ENCODE measurements around the gene KCNIP4.

KCNIP4 gene

GRCh38 chr4:21454831-21455230, 493.7 kb downstream of the KCNIP4 start:
- DNase-seq (ENCODE audit: low read depth) = no peak

GRCh38 chr4:21454201-21454600, 494.4 kb downstream of the KCNIP4 start:
- no peak for DNase-seq (ENCODE audit: low read depth)

DNA sequence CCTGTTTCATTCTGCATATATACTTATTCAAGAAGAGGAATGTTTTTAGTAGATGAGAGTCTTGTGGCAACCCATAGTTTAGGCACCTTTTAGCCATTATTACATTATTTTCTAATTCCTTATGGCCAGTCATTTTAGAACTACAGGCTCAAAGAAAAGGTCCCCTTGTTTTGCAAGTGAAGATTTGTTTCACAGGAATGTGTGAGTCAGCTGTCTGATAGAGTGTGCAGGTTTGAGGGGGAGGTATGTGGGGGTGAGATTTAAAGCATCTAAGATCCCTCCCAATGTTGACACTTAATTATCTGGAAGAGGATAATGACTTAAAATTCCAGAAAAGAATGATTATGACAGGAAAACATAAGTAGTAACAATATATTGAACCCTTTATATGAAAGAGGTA, 495.6 kb downstream of the KCNIP4 start:
- no peak for DNase-seq (ENCODE audit: low read depth)

GRCh38 chr4:21451032-21451431, 497.5 kb downstream of the KCNIP4 start:
- no peak for DNase-seq (ENCODE audit: low read depth)

- DNase-seq (ENCODE audit: low read depth) = no peak
Measured at GRCh38 chr4:21450331-21450730, 498.2 kb downstream of the KCNIP4 start.

- no peak for DNase-seq (ENCODE audit: low read depth)
Measured at GRCh38 chr4:21447301-21448054, 501.1 kb downstream of the KCNIP4 start.

GRCh38 chr4:21420166-21420565, 528.4 kb downstream of the KCNIP4 start:
- no peak for DNase-seq (ENCODE audit: low read depth)

- no peak for DNase-seq (ENCODE audit: low read depth)
Measured at GRCh38 chr4:21415728-21416127, 532.8 kb downstream of the KCNIP4 start.

- no peak for DNase-seq (ENCODE audit: low read depth)
Measured at GRCh38 chr4:21413807-21414370, 534.7 kb downstream of the KCNIP4 start.

GRCh38 chr4:21411086-21411485, 537.5 kb downstream of the KCNIP4 start:
- no peak for DNase-seq (ENCODE audit: low read depth)

GRCh38 chr4:21410372-21410771, 538.2 kb downstream of the KCNIP4 start:
- DNase-seq (ENCODE audit: low read depth) = no peak

- no peak for DNase-seq (ENCODE audit: low read depth)
Measured at GRCh38 chr4:21387683-21388082, 560.9 kb downstream of the KCNIP4 start.

DNA sequence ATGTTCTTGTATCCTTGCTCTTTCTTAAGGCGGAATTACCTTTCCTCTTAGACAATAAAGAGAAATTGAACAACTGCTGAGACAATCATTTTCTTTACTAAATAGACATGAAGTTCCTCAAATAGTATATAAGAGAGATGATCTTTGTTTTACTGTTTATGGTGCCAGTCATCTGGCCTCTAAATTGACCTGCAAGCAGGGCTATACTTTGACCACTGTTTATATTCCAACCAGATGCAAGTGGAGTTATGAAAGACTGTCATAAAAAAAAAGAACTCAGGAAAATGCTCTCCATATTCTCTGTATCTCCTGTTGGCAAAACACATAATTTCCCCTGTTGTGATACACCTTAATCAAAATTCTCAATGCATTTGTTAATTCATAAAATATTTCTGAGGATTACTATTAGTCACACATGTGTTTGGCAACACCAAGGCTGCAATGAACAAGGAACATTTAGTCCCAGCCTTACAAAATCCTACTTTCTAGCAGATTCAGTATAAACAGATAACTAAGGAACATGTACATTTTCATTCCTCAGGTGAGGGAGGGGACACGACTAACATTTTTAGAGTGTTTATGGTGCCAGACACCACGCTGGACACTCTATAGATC, 562.3 kb downstream of the KCNIP4 start:
- no peak for DNase-seq (ENCODE audit: low read depth)

DNA sequence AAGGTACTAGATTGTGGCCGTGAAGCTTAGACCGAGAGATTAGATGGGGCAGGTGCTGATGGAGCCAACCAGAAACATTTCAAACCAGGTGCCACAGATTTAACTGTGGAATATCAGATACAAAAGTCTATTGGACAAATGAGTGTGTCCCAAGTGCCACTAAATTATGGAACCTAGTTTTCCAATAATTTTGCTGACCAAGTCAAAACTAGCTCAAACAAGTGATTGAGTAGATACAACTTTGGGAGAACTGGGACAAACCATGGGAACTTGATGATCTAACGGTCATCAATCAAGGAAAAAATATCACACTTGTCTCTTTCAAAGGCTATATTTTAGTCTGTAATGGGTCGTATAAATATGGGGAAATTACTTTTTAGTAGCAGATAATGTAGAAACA, 562.9 kb downstream of the KCNIP4 start:
- DNase-seq (ENCODE audit: low read depth) = no peak

DNA sequence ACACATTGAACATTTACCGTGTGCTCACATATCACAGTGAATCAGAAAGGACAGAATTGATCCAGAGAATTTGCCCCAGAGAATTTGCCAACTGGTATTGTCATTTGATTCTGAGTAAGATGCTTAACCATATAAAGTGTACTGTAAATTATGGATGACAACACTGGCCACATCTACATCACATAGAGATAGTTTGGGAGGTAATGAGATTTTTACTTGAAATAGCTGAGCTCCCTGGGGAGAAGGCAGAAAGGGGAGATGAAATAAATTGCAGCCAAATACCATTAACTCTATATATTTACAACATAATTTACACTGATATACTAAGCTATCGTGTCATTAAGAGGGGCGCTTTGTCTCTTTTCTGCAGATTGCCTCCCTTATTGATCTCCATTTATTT, 564.0 kb downstream of the KCNIP4 start:
- DNase-seq (ENCODE audit: low read depth) = no peak

- no peak for DNase-seq (ENCODE audit: low read depth)
Measured at GRCh38 chr4:21380861-21381260, 567.7 kb downstream of the KCNIP4 start.

DNA sequence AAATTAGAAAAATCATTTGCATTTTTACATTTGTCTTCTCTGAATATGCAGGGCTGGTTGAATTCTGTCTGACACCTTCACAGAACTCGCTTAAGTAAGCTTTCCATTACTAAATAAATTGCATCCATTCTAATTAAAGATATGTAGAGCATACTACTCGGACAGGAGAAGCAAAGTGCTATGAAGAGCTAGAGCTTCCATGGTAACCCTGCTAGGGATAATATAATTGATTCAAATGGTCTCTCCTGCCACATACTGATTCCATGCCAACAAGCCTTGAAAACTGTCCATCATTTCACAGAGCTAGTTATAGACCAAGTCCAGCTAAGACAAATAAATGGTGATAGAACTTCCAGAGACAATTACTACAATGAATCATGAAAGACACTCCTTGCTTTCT, 571.5 kb downstream of the KCNIP4 start:
- no peak for DNase-seq (ENCODE audit: low read depth)

DNA sequence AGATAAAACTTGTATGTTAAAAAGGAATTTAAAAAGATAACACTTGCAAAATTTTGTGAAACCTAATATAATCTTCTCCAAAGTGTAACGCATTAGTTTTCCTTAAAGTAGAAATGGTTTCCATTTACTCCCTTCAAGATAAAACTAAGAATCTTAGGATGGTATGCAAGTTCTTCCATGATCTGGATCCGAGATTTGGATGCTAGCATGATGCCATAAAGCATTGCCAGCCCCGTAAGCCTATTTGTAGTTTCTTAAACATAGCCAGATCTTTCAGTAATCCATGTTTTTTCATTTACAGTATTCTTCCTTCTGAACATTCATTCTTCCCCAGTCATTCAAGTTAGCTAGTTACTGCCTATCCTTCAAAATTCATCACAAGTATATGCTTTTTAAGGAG, 572.4 kb downstream of the KCNIP4 start:
- DNase-seq (ENCODE audit: low read depth) = no peak

- no peak for DNase-seq (ENCODE audit: low read depth)
Measured at GRCh38 chr4:21374641-21375368, 573.8 kb downstream of the KCNIP4 start.

DNA sequence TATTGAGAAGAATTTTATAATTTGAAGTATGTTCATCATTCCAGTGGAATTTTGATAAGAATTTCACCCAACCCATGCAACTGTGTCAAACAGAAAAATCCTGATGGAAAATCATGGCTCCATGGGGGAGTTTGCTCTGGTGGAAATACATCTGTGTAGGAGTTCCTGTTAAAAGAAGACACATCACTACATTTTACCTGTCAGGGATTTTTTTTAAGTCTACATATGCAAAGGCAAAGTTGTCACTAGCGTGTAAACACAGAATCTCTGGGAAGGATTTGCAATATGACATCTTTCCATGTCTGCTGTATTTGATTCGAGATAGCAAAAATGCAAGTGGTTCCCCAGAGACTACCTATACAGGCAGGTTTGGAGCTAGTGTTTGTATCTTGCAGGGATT, 581.0 kb downstream of the KCNIP4 start:
- no peak for DNase-seq (ENCODE audit: low read depth)

DNA sequence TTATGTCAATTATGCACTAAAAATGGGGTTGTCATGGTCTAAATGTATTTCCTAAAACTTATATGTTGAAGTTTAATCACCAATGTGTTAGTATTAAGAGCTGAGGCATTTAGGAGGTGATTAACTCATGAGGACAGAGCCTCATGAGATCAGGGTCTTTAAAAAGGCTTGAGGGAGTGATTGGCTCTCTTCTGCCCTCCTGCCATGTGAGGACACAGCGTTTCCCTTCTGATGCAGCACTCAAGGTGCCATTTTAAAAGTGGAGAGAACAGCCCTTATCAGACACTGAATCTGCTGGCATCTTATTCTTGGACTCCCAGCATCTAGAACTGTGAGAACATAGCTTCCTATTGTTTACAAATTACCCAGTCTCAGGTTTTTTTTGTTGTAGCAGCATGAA, 581.7 kb downstream of the KCNIP4 start:
- DNase-seq (ENCODE audit: low read depth) = no peak

DNA sequence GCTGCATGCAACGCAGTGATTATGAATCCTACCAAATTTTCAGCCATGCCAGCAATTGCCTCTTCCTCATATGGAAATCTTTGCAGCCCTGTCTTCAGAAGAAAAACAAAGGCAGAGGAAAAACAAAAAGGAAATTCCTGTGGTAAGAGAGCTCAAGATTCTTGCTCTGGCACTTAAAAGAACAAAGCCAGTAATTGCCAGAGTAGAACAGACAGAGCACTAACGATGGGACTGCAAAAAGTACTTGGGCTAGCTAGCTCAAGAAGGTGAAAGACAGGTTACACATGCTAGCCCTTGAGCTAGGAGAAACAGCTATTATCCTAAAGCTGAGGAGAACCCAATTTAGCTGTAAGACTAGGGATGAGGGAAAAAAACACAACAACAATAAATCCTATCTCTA, 582.3 kb downstream of the KCNIP4 start:
- DNase-seq (ENCODE audit: low read depth) = no peak

GRCh38 chr4:21363701-21364100, 584.9 kb downstream of the KCNIP4 start:
- no peak for DNase-seq (ENCODE audit: low read depth)
